Ascending aorta (tissue), 2 donors: ENCODE measurements around the gene FALEC. TPM values are rescaled to one million over a fixed set of nuclear protein-coding genes. Genes with fewer than 3 reads are reported as not detected.

Experiments
- DNase-seq, 2 donors: peaks; one replicate each; pipeline ENCODE4 v3.0.0-alpha.2; 2019; ENCODE audit warnings: low spot score in 2 of 2
- H3K27ac ChIP-seq, 2 donors: fragments of 200-600 bp; sonication (generic); one replicate each; pipeline ENCODE4 v1.5.1; 2016 to 2017; ENCODE audit warnings: mild to moderate bottlenecking in 1 of 2
- H3K27me3 ChIP-seq: fragments of 200-600 bp; sonication (generic); one replicate; pipeline ENCODE4 v1.5.1; 2017
- H3K36me3 ChIP-seq, 2 donors: fragments of 200-600 bp; sonication (generic); one replicate each; pipeline ENCODE4 v1.5.1; 2016
- H3K4me1 ChIP-seq, 2 donors: fragments of 200-600 bp; sonication (generic); one replicate each; pipeline ENCODE4 v1.5.1; 2016 to 2017; ENCODE audit warnings: mild to moderate bottlenecking in 1 of 2
- H3K4me3 ChIP-seq, 2 donors: fragments of 200-600 bp; sonication (generic); one replicate each; pipeline ENCODE4 v1.5.1; 2016 to 2017; ENCODE audit warnings: mild to moderate bottlenecking in 1 of 2
- H3K9me3 ChIP-seq, 2 donors: fragments of 200-600 bp; sonication (generic); one replicate each; pipeline ENCODE4 v1.5.1; 2016
- CTCF ChIP-seq, 3 experiments: fragments of 200-600 bp in 2 of 3; fragments of 450-650 bp in 1 of 3; sonication (generic) in 2 of 3; IDR thresholded peaks; one replicate each; pipeline ENCODE4 v1.5.1; 2016 to 2019; ENCODE audit warnings: antibody characterized with exemption in 3 of 3, mild to moderate bottlenecking in 1 of 3, moderate library complexity in 1 of 3
- intact Hi-C: fragments of 100-400 bp; cut with DNase I; formaldehyde crosslinking; loops from one replicate; pipeline ENCODE4 v1.15.1; 2023
- total RNA-seq: library from RNA; depleted of rRNA; stranded (reverse); fragments of >200 nt; gene quantifications from one replicate; pipeline ENCODE4 v1.1.0, GENCODE V29; 2016

Gene FALEC
- total RNA-seq, 1 donor from 2014 or later: not detected

DNA sequence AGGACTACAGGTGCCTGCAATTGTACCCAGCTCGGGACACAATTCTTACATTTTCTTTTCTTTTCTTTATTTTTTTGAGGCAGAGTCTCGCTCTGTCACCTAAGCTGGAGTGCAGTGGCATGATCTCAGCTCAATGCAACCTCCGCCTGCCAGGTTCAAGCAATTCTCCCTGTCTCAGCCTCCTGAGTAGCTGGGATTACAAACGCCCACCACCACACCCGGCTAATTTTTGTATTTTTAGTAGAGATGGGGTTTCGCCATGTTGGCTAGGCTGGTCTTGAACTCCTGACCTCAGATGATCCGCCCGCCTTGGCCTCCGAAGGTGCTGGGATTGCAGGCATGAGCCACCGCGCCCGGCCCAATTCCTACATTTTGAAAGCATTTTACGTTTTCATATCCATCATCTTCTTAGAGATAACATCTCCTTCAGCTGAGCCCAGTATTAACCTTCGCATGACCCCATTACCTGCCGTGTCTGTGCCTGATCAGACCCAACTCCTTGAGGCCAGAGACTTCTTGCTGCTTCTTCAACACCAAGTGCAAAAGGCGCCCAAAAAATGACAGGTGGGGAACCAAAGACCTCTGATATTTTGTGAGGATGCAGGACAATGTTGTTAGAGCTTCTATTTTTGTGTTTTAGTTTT lies 30.9 kb downstream of the FALEC start:
- no peak overlapping the region for H3K27ac ChIP-seq
- H3K4me1 ChIP-seq: peaks cover 12 to 21% of the 10 kb centered on the region in 2 donors
- H3K9me3 ChIP-seq: no peaks in the 10 kb centered on the region
- TF ChIP-seq CTCF (IDR thresholded peaks at IDR 0.05): no peak
- H3K4me3 ChIP-seq: no peak overlapping the region
- no peaks in the 10 kb centered on the region for H3K27me3 ChIP-seq
- DNase-seq: no peak
- intact Hi-C loops: loop anchor here (5.0 kb wide), 1 partner anchor 84 kb away; no protein-coding TSS in a partner anchor
- H3K36me3 ChIP-seq: no peaks in the 10 kb centered on the region

- peaks cover 26 to 37% of the 10 kb centered on the region in 2 donors for H3K4me1 ChIP-seq
- H3K36me3 ChIP-seq: no peaks in the 10 kb centered on the region
- H3K27ac ChIP-seq: peak overlapping the region; percentile 97 to 100
- peak overlapping the region; percentile 70 to 88 for H3K4me3 ChIP-seq
- no peaks in the 10 kb centered on the region for H3K27me3 ChIP-seq
- intact Hi-C loops: loop anchor here (2.0 to 5.0 kb wide), 2 partner anchors 61 to 86 kb away; partner anchors contain the start of gene TARS2
- no peaks in the 10 kb centered on the region for H3K9me3 ChIP-seq
- no peak for DNase-seq
- TF ChIP-seq CTCF (IDR thresholded peaks at IDR 0.05): no peak
Observed at GRCh38 chr1:150548324-150548631, 32.7 kb downstream of the FALEC start.

DNA sequence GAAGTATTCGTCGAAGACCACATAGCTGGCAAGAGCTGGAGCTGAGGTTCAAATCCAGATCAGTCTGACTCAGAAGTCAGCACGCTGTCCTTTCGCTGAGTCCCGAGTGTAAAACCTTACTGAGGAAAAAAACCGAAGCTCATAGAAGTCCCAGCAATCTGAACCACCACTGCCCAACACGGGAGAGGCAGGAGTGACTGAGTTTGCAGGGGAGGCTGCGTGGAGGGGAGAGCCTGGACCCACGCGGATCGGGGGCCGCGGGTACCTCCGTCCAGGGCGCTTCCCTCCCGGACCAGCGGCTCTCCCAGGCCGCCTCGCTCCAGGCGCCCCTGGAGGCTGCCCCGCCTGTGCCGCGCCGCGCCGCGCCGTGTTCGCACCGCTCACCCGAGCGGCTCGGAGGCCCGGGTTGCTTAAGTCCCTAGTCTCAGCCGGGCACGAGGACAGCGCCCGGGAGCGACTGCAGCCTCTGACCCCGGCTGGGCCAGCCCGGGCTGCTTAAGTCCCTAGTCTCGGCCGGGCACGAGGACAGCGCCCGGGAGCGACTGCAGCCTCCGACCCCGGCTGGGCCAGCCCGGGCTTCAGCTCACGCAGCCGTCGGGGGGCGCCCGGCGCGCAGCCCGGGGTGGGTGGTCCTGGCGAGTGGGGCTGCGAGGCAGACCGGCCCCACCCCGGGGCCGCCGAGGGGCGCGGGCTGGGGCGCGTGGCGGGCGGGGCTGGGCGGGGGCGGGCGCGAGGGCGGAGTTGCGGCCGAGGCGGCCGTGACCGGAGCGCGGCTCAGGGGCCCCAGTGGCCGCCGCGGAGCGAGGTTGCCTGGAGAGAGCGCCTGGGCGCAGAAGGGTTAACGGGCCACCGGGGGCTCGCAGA lies 33.3 kb downstream of the FALEC start, which contains the start of gene ADAMTSL4:
Gene ADAMTSL4, plus strand, starts transcription at position 777 of the 864 bp plus-strand sequence. CDS start 2,881 bp downstream, outside the sequence.
- no peaks in the 10 kb centered on the region for H3K36me3 ChIP-seq
- peak within 1 kb of the TSS; percentile 70 to 88 for H3K4me3 ChIP-seq
- no peaks in the 10 kb centered on the region for H3K27me3 ChIP-seq
- H3K9me3 ChIP-seq: no peaks in the 10 kb centered on the region
- H3K4me1 ChIP-seq: peaks cover 26 to 43% of the 10 kb centered on the region in 2 donors
- intact Hi-C loops: loop anchor here (2.0 to 5.0 kb wide), 2 partner anchors 62 to 87 kb away; partner anchors contain the start of gene TARS2
- peak in 1 of 2 donors; percentile 87 for DNase-seq
- TF ChIP-seq CTCF (IDR thresholded peaks at IDR 0.05): peak in 1 of 3 experiments; percentile 33
- H3K27ac ChIP-seq: peak within 1 kb of the TSS; percentile 97 to 100

- DNase-seq: peak in 1 of 2 donors; percentile 79
- H3K9me3 ChIP-seq: no peaks in the 10 kb centered on the region
- H3K4me3 ChIP-seq: peak overlapping the region; percentile 70 to 88
- peak overlapping the region; percentile 97 to 100 for H3K27ac ChIP-seq
- no peaks in the 10 kb centered on the region for H3K27me3 ChIP-seq
- TF ChIP-seq CTCF (IDR thresholded peaks at IDR 0.05): peak in 2 of 3 experiments; percentile 10 to 30
- H3K36me3 ChIP-seq: peaks cover 0 to 6% of the 10 kb centered on the region in 2 donors
- intact Hi-C loops: loop anchor here (2.0 to 10.0 kb wide), 5 partner anchors 63 to 425 kb away; partner anchors contain the start of genes ARNT, CERS2, GOLPH3L and TARS2
- peaks cover 26 to 46% of the 10 kb centered on the region in 2 donors for H3K4me1 ChIP-seq
Observed at GRCh38 chr1:150549496-150550221, 34.1 kb downstream of the FALEC start.
